Epithelial cell of esophagus (primary cell): Measurements from ENCODE around the gene SLC44A4.

ENCODE experiments used
- DNase-seq: peaks from one replicate; pipeline ENCODE4 v3.0.0; 2010; ENCODE audit warnings: low read depth
- H3K4me3 ChIP-seq: 2 replicates; pipeline ENCODE4 v1.5.1; 2011; ENCODE audit warnings: mild to moderate bottlenecking, low read length, control low read depth
- TF ChIP-seq, protein P1 (sequence below): IDR thresholded peaks from 2 replicates; pipeline ENCODE4 v1.5.1; 2011; ENCODE audit warnings: low read depth, mild to moderate bottlenecking, low read length, control low read depth, inconsistent platforms; ENCODE audit not compliant: insufficient read depth; ENCODE audit errors: missing control alignments

Gene SLC44A4

DNA sequence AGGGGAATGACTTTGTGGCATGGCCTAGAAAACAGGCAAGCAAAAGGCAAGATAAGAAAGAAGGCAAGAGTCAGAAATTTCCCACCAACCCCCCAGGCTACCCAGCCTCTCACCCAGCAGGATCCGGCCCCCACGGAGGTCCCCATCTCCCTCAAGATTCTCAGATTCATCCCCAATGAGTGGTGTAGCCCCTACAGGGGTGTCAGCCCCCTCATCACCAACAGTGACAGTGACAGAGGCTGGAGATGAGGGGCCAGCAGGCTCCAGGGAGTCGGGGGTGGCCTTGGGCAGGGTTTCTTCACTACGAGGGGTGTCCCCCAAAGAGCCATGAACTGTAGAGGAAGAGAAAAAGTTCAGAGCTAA is 17.7 kb upstream of the SLC44A4 start:
- H3K4me3 ChIP-seq: peak overlapping the region; percentile 90
- TF ChIP-seq, protein P1, sequence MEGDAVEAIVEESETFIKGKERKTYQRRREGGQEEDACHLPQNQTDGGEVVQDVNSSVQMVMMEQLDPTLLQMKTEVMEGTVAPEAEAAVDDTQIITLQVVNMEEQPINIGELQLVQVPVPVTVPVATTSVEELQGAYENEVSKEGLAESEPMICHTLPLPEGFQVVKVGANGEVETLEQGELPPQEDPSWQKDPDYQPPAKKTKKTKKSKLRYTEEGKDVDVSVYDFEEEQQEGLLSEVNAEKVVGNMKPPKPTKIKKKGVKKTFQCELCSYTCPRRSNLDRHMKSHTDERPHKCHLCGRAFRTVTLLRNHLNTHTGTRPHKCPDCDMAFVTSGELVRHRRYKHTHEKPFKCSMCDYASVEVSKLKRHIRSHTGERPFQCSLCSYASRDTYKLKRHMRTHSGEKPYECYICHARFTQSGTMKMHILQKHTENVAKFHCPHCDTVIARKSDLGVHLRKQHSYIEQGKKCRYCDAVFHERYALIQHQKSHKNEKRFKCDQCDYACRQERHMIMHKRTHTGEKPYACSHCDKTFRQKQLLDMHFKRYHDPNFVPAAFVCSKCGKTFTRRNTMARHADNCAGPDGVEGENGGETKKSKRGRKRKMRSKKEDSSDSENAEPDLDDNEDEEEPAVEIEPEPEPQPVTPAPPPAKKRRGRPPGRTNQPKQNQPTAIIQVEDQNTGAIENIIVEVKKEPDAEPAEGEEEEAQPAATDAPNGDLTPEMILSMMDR: no peak
- DNase-seq: no peak

GRCh38 chr6:31892821-31893220 is 14.0 kb upstream of the SLC44A4 start:
- TF ChIP-seq, protein P1: no peak
- H3K4me3 ChIP-seq: no peak overlapping the region
- DNase-seq: no peak

DNA sequence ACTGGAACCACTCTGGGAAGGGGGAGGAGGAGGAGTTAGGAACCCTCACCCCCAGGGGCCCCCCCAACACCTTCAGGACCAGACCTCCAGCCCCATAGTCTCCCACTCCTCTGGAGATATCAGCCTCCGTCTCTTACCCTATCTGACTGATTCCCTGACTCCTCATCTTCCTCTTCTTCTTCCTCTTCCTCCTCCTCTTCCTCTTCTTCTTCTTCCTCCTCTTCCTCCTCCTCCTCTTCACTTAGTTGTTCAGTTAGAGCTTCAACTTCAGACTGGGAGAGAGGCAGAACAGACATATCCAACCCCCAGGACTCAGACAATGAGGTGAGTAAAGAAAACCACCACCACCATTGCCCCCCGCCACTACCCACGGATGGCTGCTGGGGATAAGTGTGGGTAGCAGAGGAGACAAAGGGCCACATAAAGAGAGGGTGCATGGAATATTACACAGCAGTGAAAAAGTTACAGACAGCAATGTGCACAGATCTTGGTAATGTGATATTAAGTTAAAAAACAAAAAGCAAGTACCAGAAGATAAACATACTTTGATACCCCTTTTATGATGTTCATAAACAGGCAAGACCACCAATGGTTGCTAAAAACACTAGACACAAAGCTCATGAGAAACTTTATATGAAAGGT is 10.7 kb upstream of the SLC44A4 start:
- no peak for DNase-seq
- no peak overlapping the region for H3K4me3 ChIP-seq
- TF ChIP-seq, protein P1: no peak

DNA sequence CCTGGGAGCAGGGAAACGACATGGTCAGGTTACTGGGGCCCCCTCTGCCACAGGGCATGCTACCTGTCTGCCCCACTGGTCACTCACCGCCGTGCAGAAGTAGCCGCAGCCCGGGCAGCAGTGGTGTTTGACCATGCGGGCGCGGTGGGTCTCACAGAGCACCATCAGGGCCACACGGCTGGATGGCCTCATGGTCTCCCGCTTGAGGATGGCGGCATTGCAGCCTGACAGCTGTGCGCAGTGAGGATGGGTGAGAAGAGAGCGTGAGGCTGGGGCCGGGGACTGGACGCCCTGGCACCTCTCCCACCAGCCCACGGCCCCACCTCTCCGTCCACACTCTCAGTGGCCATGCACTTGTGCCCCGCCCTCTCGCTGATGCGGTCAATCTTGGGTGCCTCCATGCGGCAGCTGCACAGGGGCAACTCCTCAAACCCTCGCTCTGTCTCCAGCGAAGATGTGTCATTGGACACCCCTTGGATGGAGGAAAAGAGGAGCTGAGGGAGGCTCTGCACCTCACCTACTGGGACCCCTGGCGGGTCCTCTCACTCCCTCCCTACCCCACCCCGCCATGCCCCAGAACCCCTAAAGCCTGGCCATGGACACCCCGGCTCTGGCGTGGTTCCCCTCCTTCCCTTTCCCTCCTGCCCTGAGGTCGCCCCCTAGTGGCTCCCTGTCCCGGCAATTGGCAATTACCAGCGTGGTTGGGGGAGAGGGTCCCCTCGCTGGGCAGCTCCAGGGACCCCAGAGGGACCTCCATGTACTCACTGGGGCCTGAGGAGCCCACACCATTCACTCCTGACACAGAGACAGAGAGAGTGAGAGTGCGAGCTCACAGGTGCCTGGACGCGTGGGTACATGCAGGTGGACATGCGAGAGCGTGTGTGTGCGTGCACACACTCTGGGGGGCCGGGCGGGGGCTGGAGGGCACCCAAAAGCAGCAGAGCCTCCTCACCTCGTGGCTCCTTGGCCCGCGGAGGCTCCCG is 9.8 kb upstream of the SLC44A4 start:
- TF ChIP-seq, protein P1: peak; percentile 74
- no peak for DNase-seq
- H3K4me3 ChIP-seq: no peak overlapping the region

GRCh38 chr6:31887173-31888007 is 8.6 kb upstream of the SLC44A4 start:
- TF ChIP-seq, protein P1: no peak
- DNase-seq: no peak
- no peak overlapping the region for H3K4me3 ChIP-seq

- no peak for DNase-seq
- no peak overlapping the region for H3K4me3 ChIP-seq
- TF ChIP-seq, protein P1: no peak
These were observed 7.8 kb upstream of the SLC44A4 start for GRCh38 chr6:31886541-31886991.
